WI38 (cell line): ENCODE results near the gene C16orf95.

Experiments
- H3K4me3 ChIP-seq: 2 replicates; pipeline ENCODE4 v1.5.1; 2011; ENCODE audit warnings: low read depth, mild to moderate bottlenecking, control low read depth, low read length
- TF ChIP-seq, protein P1 (sequence below): IDR thresholded peaks from 2 replicates; pipeline ENCODE4 v1.5.1; 2012; ENCODE audit warnings: low read depth, mild to moderate bottlenecking, control low read depth, low read length

Gene C16orf95

DNA sequence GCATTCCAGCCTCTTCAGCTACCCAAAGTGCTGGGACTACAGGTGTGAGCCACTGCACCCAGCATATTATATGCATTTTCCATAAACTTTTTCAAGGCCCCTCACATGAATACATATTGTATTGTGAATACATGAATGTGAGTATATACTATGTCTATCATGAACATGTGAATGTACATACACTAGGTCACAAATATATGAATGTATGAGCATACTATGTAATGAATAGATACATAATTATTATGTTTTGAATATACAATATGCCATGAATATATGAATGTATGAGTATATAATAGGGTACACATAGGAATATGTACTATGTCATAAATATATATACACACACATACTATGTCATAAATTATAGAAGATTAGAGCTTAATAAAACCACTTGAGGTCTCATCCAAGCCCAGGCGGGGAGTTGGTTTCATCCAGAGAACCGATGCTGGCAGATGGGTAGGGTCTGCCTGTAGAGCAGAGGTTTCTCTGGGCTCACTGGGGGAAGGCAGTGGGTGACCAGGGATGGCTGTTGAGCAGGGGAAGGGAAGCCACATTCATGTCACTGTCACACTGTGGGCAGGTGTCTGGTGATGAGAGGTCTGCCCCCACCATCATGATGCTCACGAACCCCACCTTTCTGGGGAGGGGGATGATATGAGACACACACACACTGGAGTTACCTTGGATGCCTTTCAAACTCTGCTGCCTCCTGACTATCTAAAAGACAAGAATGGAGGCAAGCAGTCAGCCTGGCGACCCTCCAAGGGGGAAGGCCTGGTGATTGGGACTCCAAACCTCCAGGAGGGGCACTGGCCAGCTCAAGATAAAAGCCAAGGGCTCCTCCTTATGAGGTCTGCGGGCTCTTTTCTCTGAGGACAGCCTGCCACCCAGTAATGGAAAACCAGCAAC lies 7.3 kb downstream of the C16orf95 start:
- TF ChIP-seq, protein P1, sequence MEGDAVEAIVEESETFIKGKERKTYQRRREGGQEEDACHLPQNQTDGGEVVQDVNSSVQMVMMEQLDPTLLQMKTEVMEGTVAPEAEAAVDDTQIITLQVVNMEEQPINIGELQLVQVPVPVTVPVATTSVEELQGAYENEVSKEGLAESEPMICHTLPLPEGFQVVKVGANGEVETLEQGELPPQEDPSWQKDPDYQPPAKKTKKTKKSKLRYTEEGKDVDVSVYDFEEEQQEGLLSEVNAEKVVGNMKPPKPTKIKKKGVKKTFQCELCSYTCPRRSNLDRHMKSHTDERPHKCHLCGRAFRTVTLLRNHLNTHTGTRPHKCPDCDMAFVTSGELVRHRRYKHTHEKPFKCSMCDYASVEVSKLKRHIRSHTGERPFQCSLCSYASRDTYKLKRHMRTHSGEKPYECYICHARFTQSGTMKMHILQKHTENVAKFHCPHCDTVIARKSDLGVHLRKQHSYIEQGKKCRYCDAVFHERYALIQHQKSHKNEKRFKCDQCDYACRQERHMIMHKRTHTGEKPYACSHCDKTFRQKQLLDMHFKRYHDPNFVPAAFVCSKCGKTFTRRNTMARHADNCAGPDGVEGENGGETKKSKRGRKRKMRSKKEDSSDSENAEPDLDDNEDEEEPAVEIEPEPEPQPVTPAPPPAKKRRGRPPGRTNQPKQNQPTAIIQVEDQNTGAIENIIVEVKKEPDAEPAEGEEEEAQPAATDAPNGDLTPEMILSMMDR = no peak
- no peak overlapping the region for H3K4me3 ChIP-seq

DNA sequence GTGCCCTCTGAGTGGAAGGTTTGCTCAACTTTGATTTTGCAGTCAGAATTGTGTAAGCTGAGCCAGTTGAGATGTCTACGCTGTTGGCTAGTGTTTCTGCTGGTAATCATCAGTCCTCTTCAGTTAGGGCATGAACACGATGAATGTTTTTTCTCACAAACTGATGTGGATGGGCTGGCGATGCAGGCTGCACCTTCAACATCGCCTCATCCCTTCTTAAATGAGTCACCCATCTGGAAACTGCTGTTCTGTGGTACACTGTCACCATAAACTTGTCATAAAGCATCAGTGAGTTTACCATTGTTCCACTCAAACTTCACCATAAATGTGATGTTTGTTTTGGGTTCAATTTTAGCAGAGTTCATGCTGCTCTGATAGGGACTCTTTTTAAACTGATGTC lies 8.4 kb downstream of the C16orf95 start:
- no peak overlapping the region for H3K4me3 ChIP-seq
- TF ChIP-seq, protein P1 = no peak

DNA sequence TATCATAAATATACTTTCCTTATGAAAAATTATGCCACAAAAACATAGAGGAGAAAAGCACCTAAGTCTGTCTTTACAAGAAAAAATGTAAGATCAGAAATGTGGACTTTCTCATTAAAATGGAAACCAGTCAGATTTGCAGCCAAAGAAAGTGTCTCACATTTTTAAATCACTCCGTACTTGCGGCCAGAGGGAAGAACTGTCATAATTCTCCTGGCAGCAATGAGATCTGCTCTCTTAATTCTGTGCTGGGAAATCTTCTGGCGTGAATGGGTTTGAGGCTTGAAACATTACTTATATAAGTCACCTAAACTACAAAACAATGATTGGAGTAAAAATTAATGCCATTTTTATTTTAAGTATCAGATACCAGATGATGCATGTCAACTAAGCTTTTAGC lies 10.7 kb downstream of the C16orf95 start:
- no peak overlapping the region for H3K4me3 ChIP-seq
- TF ChIP-seq, protein P1 = no peak

DNA sequence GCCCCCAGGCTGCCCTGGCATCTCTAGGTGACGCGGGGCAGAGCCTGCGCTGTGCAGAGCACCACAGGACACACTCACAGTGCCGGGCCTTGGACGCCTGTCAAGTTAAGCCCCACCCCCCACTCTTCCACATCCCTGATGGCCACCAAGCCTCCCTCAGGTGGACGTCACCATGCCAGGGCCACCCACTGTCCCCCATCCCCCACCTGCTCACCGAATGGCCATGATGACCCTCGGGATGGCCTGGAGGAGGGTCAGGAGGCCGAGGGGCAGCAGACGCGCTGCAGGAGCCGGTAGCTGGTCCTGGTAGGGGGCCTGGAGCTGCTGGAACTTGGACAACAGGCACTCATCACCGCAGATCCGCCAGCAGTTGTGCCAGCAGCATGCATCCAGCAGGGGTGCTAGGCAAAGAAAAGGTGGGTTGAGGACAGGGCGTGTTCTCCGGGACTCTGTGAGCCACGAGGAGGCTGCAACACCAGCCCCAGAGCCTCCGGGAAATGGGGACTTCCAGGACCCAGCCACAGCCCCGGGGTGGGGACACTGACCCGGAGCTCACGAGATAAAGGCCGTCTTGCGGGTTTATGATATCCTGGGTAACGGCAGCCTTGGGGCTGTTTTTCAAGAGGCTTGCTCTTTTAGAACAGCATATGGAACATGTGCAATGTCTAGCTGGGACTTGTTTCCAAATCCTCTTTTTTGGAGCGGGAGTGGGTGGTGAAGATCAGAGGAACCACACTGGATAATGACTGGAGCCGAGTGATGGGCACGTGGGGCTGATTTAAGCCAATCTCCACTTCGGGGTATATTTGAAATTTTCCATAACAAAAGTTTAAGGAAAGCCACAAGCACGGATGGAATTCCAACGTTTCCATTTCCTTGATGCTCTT lies 11.4 kb downstream of the C16orf95 start:
- TF ChIP-seq, protein P1 = no peak
- no peak overlapping the region for H3K4me3 ChIP-seq

DNA sequence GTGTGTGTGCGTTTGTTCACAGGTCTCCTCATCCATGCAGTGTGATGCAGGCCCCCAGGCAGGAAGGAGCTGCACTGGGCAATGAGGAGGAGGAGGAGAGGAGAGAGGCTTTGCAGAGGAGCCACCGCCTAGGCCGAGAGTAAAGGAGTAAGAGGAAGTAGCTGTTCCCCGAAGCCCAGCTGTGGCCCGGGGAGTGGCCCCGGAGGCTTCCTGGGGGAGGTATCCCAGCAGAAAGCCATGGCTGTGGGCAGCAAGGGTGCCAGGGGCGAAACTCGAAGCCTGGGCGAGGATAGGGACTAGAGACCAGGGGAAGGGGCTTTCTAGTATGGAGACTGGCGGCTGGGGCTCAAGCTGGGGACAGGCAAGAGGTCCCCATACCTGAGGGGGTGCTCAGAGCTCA lies 12.2 kb downstream of the C16orf95 start:
- H3K4me3 ChIP-seq = no peak overlapping the region
- TF ChIP-seq, protein P1 = no peak

DNA sequence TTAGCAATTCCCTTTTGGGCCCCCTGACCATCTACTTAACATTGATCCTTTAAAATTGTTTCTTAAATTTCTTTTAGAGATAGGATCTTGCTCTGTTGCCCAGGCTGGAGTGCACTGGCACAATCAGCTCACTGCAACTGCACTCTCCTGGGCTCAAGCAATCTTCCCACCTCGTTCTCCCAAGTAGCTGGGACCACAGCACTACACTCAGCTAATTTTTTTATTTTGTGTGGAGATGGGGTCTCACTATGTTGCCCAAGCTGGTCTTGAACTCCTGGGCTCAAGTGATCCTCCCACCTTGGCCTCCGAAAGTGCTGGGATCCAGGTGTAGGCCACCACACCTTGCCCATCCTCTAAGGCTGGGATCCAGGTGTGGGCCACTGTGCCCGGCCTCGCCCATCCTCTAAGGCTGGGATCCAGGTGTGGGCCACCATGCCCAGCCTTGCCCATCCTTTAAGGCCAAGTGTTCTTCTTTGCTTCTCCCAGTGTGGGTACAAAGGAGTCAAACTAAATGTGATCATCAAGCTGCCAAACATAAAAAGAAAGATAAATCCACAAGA lies 13.2 kb downstream of the C16orf95 start:
- H3K4me3 ChIP-seq = no peak overlapping the region
- TF ChIP-seq, protein P1 = no peak
